NCI-H345 treated with DMSO at 0.1 percent for 48 hours (cell line): ENCODE data around the gene NAALADL1.

ENCODE experiments used
- DNase-seq: peaks from one replicate; lab custom pipeline; 2025; ENCODE audit not compliant: unreplicated experiment; lab: John Stamatoyannopoulos, UW

Gene NAALADL1

DNA sequence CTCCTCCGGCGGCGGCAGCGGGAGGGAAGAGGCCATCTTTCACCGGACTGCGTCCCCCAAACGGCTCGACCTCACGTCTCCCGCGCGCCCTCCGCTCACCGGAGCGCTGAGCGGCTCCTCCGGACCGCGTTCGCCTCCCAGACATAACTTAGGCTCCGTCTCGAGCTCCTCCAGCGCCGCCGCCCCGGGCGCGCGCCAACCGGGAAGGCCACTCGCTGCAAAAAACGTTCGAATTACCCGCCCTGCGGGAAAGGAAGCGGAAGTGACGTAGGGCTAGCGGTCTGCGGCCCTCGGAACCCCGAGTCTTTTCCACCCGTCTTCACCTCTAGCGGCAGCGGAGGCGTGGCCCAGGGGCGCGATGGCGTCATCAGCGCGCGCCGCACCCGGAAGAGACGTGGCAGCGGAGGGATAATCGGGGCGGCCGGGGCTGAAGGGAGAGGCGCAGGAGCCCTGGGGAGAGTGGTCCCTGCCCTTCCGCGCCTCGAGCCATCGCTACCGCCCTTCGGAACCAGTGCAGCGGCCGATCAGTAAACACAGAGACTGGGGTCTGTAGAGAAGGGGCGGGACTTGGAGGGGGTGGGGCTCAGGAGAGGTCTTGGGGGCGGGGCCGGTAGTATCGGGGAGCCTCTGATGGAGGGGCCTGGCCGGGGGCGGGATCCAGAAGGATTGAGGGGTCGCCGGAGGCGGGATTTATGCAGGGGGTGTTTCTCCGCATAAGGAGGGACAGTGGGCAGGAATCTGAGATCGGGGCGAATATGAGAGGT is 25.7 kb upstream of the NAALADL1 start, which contains the start of the genes CDCA5 and ZFPL1:
Gene CDCA5 (minus strand): TSS at position 207 of the 764 bp plus-strand sequence. CDS start 62 bp downstream, at position 145.
Gene ZFPL1 (plus strand): TSS at position 389 of the 764 bp plus-strand sequence. CDS start 477 bp downstream, outside the sequence.
- peak; percentile 87 for DNase-seq

DNA sequence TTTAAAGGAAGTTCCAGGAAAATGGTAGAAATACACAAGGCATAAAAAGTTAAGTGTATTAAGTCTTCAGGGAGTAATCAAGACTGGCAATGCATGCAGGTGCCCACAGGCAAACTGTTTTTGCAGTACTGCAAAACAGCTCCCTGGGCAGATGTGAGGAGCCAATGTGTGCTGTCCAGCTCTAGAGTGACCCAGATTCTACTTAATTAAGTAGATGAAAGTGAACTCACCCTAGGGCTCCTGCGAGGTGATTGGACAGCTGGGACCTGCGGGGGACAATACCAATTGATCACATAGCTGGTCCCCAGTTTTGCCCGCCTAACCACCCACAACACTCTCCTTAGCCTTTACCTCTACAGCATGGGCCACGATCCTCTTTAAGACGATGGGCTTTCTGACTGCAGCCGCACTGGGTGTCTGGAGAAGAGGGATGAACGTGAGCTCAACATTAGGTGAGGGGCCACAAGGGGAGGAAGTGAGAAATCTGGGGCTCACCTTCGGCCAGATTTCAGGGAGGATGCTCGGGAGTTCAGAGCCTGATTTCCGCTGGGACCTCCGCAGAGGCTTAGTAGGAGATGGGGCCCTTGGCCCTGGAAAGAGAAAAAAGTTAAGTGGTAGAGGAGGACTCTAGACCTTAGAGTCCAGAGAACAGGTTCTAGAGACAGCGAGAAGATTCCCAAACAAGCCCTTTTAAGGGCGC is 24.9 kb upstream of the NAALADL1 start:
- no peak for DNase-seq

DNA sequence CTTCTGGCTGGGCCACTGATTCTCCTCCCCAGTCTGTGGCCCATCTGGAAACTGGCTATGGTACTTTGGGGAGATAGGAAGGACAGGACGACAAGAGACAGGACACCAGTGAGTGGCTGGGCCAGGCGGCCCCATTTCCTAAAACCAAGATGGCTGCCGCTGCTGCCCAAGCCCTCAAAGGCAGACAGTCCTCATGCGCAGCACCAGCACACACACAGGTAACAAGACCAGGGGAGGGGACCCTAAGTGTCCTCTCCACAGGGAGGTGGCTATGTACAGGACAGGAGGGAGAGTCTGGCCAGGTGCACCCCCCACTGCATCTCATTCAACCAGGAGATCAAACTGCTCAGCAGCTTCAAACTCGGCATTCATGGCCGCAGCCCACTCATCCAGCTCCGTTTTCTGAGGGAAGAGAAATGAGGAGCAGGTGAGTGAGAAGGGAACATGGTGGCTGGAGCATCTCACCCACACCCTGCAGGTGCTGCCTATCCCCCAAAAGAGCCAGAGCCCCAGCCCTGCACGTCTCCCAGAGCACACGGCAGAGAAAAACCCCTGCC is 20.5 kb upstream of the NAALADL1 start:
- no peak for DNase-seq

DNA sequence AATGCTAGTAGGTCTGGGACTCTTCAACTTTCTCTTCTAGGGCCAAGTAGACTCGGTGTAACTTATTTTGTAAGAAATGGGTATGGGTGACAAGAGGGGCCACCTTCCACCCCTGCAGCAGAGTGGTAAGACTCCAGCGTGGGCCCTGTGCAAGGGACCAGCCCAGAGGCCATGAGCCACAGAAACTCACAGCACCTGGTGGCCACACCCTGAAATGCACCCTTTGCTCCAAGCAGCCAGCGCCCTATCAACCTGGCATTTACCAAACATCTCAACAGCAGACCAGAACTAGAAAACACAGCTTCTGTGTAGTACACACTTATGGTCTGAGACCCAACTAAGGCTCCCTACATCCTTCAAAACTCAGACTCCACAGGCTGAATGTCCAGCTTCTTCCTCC is 19.8 kb upstream of the NAALADL1 start:
- DNase-seq: no peak

DNA sequence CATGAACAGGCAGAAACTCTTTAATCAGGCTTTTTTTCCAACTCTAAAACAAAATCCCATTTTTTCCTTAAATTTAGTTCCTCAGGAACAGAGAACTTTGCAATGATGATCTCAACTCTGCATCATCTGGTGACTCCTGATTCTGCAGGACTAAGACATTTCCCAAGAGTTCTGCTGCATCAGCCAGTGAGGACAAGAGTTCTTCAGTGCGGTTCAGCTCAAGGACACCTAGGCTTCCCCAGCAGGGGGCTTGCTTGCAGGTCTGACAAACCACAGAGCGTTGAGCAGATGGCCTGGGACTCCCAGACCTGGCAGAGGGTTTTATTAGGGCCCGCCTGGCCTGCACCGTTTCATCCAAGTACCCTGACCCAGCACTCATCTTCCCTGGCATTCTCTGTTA is 19.1 kb upstream of the NAALADL1 start:
- no peak for DNase-seq

DNA sequence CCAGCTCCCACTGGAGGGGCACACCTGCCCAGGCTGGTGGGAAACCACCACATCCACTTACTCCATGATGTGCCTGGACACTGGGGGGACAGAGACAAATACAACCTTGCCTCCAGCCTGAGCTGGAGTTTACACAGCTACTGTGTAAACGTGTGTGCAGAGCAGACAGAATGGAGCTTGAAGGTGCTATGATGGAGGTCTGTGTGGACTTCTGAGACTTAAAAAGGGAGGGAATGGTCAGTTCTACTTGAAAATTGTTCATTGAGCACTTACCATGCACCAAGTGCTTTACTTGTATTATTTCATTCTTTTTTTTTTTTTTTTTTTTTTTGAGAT is 14.2 kb upstream of the NAALADL1 start:
- DNase-seq: no peak

DNA sequence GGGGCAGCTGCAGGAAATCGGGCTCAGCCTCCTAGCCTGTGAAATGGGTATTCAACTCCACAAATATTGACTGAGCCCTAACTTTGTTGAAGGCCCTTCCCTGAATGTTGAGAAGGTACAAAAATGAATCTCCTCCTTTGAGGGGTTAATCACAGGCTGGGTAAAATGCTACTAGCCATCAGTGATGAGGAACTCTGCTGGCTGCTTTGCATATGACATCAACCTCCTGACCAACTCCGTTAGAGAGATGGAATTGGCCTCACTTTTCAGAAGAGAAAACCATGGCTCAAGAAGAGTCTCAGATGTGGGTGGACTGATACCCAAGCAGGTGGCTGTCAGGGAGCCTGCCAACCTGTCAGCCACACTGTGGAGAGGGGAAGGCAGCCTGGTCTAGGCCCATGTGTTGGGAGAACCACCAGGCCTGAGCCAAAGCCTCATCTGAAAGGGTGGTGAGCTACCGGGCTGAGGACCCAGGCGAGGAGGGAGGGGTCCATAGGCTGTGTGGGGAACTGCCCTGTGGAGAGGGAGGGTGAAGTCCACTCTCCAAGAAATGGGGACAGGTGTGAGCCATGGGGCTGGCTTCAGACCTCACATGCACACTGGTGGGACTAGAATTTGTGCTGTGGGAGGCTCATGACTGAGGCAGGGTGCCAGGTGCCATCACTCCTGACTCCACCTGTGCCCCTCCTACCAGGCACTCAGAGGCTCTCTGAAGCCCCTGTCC is 13.7 kb upstream of the NAALADL1 start:
- no peak for DNase-seq

DNA sequence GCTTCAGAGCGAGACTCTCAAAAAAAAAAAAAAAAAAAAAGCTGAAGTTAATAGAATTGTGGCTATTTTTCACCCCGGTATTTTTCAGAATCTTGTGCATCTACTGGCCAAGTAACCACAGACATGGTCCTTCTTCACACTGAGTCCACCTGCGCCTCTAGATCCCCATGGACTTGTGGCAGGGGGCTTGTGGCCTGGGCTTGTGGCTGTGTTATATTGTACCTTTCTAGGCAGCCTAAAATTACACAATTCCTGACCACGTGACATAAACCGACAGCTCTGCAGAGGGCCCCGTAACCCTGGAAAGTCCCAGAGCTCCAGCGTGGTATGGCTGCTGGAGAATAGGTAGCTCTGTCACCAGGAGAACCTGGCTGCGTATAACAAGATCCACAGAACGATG is 10.9 kb upstream of the NAALADL1 start:
- DNase-seq: no peak

DNA sequence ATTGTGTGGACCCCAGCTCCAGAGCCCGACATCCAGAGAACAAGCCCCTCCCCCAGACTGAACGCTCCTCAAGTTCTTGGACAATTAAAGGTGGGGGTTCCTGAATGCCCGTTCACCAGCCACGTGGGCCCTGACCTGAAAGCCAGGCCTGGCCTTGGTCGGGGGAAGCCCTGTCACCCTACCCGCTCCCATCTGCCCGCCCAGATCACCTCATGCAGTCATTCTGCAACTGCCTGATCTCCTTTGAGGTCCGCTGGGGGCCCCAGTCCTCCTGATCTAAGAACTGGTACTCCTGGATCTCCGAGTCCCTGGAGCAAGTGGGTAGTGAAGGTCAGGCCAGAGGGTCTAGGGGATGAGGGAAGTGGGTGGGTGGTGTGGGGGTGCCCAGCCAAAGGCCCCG is 9.1 kb upstream of the NAALADL1 start:
- DNase-seq: no peak

DNA sequence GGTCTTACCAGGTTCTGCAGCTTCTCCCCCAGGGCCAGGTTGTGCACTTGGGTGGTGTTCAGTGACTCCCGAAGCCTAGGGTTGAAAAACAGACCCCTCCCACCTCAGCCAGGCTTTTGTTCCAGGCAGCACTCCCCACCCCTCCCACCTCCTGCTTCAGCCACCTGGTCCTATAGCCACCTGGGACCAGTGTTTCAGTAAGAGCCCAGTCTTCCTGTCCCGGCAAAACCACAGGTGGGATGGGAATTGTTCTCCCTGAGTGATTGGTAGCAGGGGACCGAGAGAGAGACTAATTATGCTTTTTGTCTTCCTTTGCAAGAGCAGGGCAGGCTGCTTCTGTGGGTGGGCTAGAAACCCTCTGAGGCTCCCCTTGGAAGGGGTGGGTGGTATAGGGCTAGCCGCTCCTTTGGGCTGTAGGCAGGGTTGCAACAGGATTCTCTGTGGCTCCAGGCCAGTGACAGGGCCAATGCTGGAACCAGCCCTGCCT is 8.5 kb upstream of the NAALADL1 start:
- peak; percentile 83 for DNase-seq

DNA sequence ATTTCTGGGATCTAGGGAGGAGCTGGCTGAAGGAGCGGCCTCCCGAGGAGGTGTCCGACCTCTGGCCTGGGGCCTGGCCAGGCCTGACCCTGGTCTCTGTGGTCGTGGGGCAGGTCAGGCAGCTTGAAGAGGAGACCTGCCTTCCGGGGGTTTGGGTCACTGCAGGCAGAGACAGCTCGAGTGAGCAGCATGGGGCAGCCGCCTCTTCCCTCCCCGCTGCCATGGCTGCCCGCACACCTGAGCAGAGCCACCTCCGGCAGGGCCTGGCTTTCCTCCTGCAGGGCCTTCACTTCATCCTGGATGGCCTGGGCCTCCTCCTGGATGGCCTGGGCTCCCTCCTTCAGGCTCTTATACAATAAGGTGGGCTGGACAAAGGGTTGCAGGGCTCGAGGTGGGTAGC is 8.0 kb upstream of the NAALADL1 start:
- DNase-seq: no peak

DNA sequence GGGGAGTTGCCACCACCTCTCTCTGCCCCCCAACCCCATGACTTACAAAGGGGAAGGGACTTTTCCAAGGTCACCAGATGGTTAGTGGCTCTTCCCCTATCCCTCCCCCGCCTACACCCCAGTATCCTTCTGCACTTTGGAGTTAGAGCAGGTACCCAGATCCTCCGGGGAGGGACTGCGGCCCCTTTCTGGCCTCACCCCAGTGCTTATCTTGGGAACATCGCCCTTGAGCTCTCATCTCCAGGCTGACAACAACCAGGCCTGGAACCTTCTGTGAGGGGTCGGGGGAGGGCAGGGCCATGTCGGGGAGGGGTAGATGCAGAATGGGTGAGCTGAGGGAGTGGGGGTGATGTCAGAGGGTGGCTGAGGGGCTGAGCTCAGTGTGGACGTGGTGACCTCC is 7.5 kb upstream of the NAALADL1 start:
- no peak for DNase-seq

DNA sequence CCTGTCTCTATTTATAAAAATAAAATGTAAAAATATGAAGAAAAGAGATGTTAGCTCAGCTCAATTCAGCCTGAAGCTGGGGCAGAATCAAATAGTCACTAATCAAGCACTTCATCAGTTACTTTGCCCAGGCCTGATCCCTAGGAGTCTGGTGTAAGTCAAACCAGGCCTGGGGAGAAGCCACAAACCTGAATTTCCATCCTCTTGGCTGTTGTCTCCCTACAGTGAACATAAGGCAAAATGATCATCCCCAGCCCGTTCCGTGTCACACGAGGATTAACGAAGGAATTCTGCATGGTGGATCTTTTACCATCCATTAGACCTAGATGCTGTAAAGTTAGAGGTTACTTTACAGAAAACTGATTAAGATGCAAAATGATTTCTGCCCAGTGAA is 6.5 kb upstream of the NAALADL1 start:
- DNase-seq: no peak

DNA sequence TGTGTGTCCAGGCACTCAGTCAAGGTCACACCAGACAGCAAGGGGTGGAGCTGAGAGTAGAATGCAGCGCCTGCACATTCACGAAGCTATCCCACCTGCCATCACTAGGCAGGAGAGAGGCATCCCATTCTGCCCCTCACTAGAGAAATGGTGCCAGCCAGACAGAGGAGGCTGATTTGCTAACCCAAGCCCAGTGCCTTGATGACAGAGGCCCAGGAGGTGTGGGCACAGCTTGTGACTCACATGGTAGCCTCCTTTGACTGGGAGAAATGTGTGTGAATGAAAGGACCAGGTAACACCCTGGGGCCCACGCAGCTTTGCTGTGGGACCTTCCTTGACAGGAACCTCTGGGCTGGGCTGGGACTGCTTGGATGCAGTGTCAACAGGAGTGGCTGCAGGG is 5.2 kb upstream of the NAALADL1 start:
- no peak for DNase-seq

DNA sequence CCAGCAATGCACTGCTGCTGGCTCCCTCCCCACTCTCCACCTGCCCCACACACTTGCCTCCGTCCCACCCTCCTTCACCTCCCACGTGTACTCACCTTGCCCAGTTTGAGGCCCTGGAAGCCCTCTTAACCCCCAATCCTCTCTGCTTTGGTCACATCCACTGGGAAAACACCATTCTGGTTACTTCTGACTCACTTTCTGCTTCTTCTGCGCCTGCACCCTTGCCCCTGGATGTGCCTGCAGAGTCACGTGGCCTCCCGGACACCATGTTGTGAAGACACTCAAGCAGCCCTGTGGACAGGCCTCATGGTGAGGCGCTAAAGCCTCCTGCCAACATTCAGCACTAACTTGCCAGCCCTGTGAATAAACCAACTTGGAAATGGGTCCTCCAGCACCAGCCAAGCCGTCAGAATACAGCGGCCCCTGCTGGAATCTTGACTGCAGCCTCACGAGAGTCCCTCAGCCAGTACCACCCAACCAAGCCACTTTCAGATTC is 2.6 kb upstream of the NAALADL1 start:
- no peak for DNase-seq

DNA sequence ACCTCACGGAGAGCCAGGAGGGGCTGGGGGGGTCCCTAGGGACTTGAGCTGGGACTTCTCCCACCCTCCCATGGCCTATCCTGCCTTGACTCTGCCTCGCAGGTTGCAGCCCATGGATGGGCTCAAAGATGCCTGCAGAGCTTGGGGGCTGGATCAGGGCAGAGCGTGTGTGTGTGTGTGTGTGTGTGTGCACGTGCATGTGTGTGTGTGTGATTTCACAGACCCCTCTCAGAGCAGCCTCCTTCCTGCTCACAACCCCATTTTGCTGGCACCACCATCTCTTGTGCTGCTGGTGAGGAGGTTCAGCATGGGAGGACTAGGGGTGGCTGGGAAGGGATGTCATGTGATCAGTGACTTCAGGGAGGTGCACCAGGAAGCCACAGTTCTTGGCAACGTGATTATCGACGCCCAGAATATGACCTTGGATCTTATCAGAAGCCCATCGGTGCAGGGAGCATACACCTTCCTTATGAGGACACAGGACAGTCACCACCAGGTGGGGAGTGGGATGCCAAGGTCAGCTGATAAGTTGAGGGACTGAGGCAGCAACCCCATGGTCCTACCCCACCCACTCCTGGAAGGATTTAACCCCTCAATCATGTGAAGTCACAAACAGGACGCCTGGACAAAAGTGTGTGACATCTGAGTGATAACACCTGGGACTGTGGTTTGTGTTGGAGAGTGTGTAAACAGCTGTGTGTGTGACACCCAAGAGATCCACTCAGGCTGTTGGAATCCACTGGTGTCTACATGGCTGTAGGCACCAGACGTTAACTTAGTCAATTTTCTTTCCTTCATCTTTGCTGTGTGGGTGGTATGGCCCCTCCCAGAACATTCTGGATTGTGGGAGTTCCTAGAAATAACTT is 1.8 kb upstream of the NAALADL1 start:
- no peak for DNase-seq

DNA sequence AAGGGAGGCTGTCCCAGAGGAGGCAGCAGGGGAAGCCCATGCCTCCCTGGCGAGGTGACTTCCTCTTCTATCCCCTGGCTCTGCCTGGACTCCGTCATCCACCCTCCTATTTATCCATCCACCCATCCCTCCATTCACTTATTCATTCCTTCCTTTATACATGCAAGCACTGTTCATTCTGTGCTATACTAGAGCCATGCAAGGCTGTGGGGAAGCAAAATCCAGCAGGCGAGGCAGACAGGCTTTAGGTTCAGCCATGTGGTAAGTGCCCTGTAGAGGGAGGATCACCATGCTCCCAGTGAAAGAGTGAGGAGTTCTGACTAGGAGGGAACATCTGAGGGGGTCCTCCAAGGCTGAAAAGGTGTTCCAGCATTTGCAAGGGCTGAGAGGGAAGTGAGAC is 1.2 kb upstream of the NAALADL1 start:
- no peak for DNase-seq

DNA sequence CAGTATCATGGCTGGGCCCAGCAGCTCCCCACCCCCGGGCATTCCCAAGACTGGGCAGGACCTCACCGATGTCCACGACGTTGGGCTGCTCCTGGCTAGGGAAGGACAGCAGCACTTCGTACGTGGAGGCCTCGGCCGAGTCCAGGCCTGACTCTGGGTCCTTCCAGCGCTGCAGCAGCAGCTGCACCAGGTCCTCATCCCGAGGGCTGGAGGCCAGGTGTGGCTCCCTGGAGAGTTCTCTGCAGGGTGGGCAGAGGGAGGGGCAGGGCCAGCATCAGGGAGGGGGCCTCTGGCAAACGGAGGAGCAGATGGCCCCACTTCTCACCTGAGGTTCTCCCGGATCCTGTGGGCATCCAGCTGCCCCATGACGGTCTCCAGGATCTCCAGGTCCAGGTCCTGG is 341 bp downstream of the NAALADL1 start:
- DNase-seq: peak; percentile 52

DNA sequence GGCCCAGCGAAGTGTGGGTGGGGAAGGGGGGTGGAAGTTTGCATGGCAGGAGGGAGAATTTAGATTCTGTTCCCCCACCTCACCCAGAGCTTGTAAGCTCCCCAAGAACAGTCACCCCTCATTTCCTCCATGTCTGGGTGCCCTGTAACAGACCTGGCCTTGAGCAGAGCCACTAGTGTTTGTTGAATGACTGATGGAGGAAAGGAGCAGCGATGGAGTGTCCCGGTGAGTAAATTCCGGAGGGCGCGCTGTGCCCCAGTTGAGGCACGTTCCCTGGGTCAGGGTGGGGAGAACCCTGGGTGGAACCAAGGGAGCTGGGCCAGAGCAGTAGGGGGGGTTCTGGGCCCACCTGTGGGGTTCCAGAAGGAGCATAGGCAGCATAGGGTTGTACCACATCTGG is 827 bp downstream of the NAALADL1 start:
- DNase-seq: no peak

DNA sequence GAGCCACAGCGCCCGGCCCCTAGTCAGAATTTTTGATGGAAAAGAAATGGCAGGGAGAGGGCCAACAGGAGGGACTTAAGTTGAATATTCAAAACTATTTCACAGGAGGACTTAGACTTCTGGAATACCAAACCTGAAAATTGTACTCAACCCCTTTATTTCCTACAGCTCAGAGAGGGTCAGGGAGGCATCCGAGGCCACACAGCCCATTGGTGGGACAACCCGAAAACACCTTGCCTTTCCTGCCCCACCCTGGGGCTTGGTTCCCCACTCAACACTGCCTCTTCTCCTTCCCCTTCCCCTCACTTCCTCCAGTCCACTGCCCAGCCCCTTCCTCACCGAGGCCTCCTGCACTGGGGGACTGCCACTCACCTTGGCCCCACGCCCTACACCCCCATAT is 1.4 kb downstream of the NAALADL1 start:
- no peak for DNase-seq
